Body of pancreas (tissue), 4 donors: Measurements from ENCODE around the gene INIP.

Source experiments
- CTCF ChIP-seq, 7 experiments: fragments of 450-650 bp in 4 of 7; fragments of 200-600 bp in 3 of 7; sonication (generic) in 3 of 7; IDR thresholded peaks; one replicate each; pipeline ENCODE4 v1.5.1; 2016 to 2019; ENCODE audit warnings: antibody characterized with exemption in 7 of 7
- POLR2A ChIP-seq, 3 donors: fragments of 450-650 bp; IDR thresholded peaks; one replicate each; pipeline ENCODE4 v1.6.1; 2016; ENCODE audit warnings: antibody characterized with exemption in 3 of 3, mild to moderate bottlenecking in 2 of 3

GRCh38 chr9:112717661-112718331 lies at the start of gene INIP:
- no peak for TF ChIP-seq CTCF (IDR thresholded peaks at IDR 0.05)
- TF ChIP-seq POLR2A (IDR thresholded peaks at IDR 0.05) = peak; percentile 33 to 85 (median 72)
